Hepatocyte (in vitro differentiated cells): ENCODE measurements around the gene EXOC3L4. TPM values are rescaled to one million over a fixed set of nuclear protein-coding genes. Genes with fewer than 3 reads are reported as not detected.
"Not testable (repeated sequence)": the region's sequence is repeated elsewhere in the genome, so short reads cannot be mapped to it uniquely, and the experiment has no call there.

Source experiments
- DNase-seq: peaks from one replicate; pipeline ENCODE4 v3.0.0-alpha.2; 2016; ENCODE audit warnings: low spot score
- H2AFZ ChIP-seq: fragments of 200-600 bp; sonication (generic); 2 replicates; pipeline ENCODE4 v1.6.0; 2016; ENCODE audit warnings: antibody characterized with exemption, mild to moderate bottlenecking
- H3K27ac ChIP-seq: fragments of 200-600 bp; sonication (generic); 2 replicates; pipeline ENCODE4 v1.5.1; 2016; ENCODE audit warnings: mild to moderate bottlenecking
- H3K27me3 ChIP-seq: fragments of 200-600 bp; sonication (generic); 2 replicates; pipeline ENCODE4 v1.6.1; 2016
- H3K36me3 ChIP-seq: fragments of 200-600 bp; sonication (generic); replicated peaks from 2 replicates; pipeline ENCODE4 v1.5.1; 2016; ENCODE audit warnings: low read depth; ENCODE audit not compliant: insufficient read depth
- H3K4me1 ChIP-seq: fragments of 200-600 bp; sonication (generic); 2 replicates; pipeline ENCODE4 v1.5.1; 2016; ENCODE audit warnings: mild to moderate bottlenecking, moderate library complexity; ENCODE audit not compliant: insufficient read depth
- H3K4me2 ChIP-seq: fragments of 200-600 bp; sonication (generic); 2 replicates; pipeline ENCODE4 v1.6.0; 2016
- H3K4me3 ChIP-seq: fragments of 200-600 bp; sonication (generic); 2 replicates; pipeline ENCODE4 v1.5.1; 2016; ENCODE audit warnings: mild to moderate bottlenecking
- H3K79me2 ChIP-seq: fragments of 200-600 bp; sonication (generic); 2 replicates; pipeline ENCODE4 v1.6.0; 2017; ENCODE audit warnings: mild to moderate bottlenecking
- H3K9me2 ChIP-seq: fragments of 200-600 bp; sonication (generic); replicated peaks from 2 replicates; pipeline ENCODE4 v1.6.0; 2017; ENCODE audit warnings: mild to moderate bottlenecking; ENCODE audit not compliant: insufficient read depth
- H3K9me3 ChIP-seq: fragments of 200-600 bp; sonication (generic); 2 replicates; pipeline ENCODE4 v1.5.1; 2016; ENCODE audit warnings: low read depth, mild to moderate bottlenecking
- H4K20me1 ChIP-seq: fragments of 200-600 bp; sonication (generic); 2 replicates; pipeline ENCODE4 v1.6.0; 2016; ENCODE audit warnings: mild to moderate bottlenecking; ENCODE audit not compliant: insufficient read depth, poor library complexity, severe bottlenecking
- CTCF ChIP-seq: fragments of 200-600 bp; sonication (generic); IDR thresholded peaks from 2 replicates; pipeline ENCODE4 v1.5.1; 2016; ENCODE audit warnings: antibody characterized with exemption, mild to moderate bottlenecking; ENCODE audit not compliant: poor library complexity
- EZH2 ChIP-seq: fragments of 200-600 bp; sonication (generic); IDR thresholded peaks from 2 replicates; pipeline ENCODE4 v1.6.1; 2016; ENCODE audit warnings: antibody characterized with exemption, mild to moderate bottlenecking, borderline replicate concordance
- EZH2phosphoT487 ChIP-seq: fragments of 200-600 bp; sonication (generic); IDR thresholded peaks from one replicate; pipeline ENCODE4 v1.6.1; 2018; ENCODE audit warnings: antibody characterized with exemption, mild to moderate bottlenecking, low read depth, moderate library complexity; ENCODE audit not compliant: unreplicated experiment, severe bottlenecking
- WGBS: methylation state at CpG from one replicate; pipeline ENCODE4 v1.1.6; 2016; ENCODE audit warnings: low lambda C conversion rate; ENCODE audit errors: missing lambda C conversion rate; 5-methylcytosine and 5-hydroxymethylcytosine counted together
- polyA plus RNA-seq: library from polyadenylated mRNA; unstranded; fragments of >200 nt; fragmentation: Nextera tagmentation; extraction: Ambion mirVana; gene quantifications from 2 replicates; pipeline ENCODE4 v1.2.1, GENCODE V29; 2016
- total RNA-seq: library from RNA; depleted of rRNA; stranded (reverse); fragments of >200 nt; gene quantifications from 2 replicates; pipeline ENCODE4 v1.2.3, GENCODE V29; 2014

The EXOC3L4 gene
- total and polyA plus RNA-seq, 2 experiments from 2014 or later, result 35.3 to 40.3 TPM

DNA sequence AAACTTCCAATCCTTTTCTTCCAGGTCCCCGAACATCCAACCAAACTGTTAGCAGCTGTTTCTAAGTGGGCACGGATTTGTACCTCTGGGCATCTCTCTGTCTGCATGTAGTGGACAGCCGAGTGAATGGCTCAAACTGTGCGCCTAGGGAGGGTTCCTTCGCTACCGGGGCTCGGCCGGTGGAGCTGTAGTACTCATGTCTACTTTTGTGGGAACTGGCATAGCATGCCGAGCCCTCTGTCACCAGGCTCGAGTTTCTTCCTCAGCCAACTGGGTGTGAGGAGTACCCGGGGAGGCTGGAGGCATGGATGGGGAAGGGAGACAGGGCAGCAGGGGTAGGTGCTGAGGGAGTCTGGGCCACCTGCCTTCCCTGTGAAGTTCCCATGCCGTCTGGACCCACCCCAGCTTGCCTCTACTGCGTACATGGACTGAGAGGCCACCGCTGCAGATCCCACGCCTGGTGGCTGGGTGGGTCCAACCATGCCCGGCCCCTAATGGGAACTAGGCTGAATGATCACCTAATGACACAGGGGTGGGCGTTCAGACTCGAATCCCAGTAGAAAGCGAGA is 51.7 kb downstream of the EXOC3L4 start:
- Histone ChIP-seq H4K20me1 (no peaks in the 10 kb centered on the region), H3K4me2 (no peak overlapping the region), H3K36me3 (no peaks in the 10 kb centered on the region), H3K9me2 (no peaks in the 10 kb centered on the region), H3K79me2 (no peaks in the 10 kb centered on the region), H3K27me3 (no peaks in the 10 kb centered on the region), H3K9me3 (no peaks in the 10 kb centered on the region), H3K4me3 (no peak overlapping the region), H3K27ac (no peak overlapping the region), H2AFZ (no peak overlapping the region), H3K4me1 (no peaks in the 10 kb centered on the region)
- no peak for TF ChIP-seq CTCF
- no peak for TF ChIP-seq EZH2phosphoT487
- TF ChIP-seq EZH2, result no peak
- WGBS, result 88% methylated on average over 19 of the region's 19 CpGs
- no peak for DNase-seq

GRCh38 chr14:103149351-103150237 is 55.1 kb downstream of the EXOC3L4 start:
- Histone ChIP-seq H3K27me3 (no peaks in the 10 kb centered on the region), H3K9me2 (no peaks in the 10 kb centered on the region), H3K4me1 (no peaks in the 10 kb centered on the region), H3K9me3 (no peaks in the 10 kb centered on the region), H3K79me2 (no peaks in the 10 kb centered on the region), H4K20me1 (no peaks in the 10 kb centered on the region), H2AFZ (no peak overlapping the region), H3K27ac (no peak overlapping the region), H3K4me3 (no peak overlapping the region), H3K4me2 (no peak overlapping the region), H3K36me3 (no peaks in the 10 kb centered on the region)
- WGBS, result 90% methylated on average over 10 of the region's 10 CpGs
- DNase-seq, result no peak
- TF ChIP-seq CTCF, result no peak
- no peak for TF ChIP-seq EZH2
- no peak for TF ChIP-seq EZH2phosphoT487

DNA sequence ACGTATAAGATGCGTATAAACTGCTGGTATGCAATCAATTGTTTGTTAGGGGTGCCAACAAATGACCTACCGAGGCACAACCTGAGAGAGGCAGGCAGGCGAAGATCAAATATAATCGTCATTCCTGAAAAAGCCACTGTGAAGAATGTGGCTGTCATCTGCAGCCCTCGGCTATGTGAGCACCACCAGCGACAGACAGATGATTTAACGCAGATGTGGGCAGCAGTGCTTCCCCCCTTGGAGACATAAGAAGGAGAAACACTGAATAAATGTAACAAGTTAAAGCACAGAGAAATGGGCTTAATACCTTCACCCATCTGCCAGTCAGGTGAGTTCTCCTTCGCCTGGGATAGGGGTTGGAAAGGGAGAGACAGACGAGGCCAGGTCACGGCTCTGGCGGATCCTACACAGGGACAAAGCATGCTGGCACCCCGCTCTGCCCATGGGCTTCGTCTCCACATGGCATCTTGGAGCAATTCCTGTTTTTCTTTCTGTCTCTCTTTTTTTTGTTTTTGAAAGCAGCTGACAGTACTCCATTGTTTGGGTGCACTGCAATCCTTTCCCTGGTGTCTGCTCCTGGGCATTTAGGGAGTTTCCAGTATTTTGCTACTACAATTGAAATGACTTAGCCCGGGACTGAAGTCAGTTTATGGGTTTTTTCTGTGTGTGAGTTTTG is 56.9 kb downstream of the EXOC3L4 start:
- H3K27ac ChIP-seq, result no peak overlapping the region

DNA sequence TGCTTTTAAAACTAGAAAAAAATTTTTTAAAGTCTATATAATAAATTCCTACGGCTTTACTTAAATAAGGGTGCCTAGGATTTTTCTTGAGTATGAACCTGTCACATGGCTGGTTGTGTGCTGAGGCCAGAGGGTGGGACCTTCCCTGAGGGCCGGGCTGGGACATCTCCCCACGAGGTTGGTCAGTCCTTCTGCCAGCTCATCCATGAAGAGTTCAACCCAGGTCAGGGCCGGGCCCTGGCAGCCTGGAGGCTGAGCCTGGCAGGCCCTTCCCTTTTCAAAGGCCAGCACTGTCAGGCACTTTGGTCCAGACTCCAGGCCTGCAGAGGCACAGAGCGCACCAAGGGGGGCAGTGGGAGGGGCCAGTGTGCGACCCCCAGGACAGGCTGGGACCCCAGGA is 60.5 kb downstream of the EXOC3L4 start:
- H3K9me2 ChIP-seq, result no peaks in the 10 kb centered on the region
- no peaks in the 10 kb centered on the region for H3K36me3 ChIP-seq
- peak; percentile 67 for DNase-seq
- H3K4me2 ChIP-seq, result no peak overlapping the region
- H3K27ac ChIP-seq, result no peak overlapping the region
- no peaks in the 10 kb centered on the region for H4K20me1 ChIP-seq
- H2AFZ ChIP-seq, result no peak overlapping the region
- no peaks in the 10 kb centered on the region for H3K27me3 ChIP-seq
- H3K9me3 ChIP-seq, result no peaks in the 10 kb centered on the region
- H3K4me3 ChIP-seq, result no peak overlapping the region
- no peaks in the 10 kb centered on the region for H3K79me2 ChIP-seq
- TF ChIP-seq EZH2 (no peak), EZH2phosphoT487 (no peak), CTCF (no peak)
- WGBS, result 73% methylated on average over 6 of the region's 6 CpGs
- H3K4me1 ChIP-seq, result peaks cover 10% of the 10 kb centered on the region

More for the DNA sequence above, 56.9 kb downstream of the EXOC3L4 start:
- Histone ChIP-seq H3K36me3 (no peaks in the 10 kb centered on the region), H3K9me2 (no peaks in the 10 kb centered on the region), H3K4me2 (no peak overlapping the region), H2AFZ (no peak overlapping the region), H3K79me2 (no peaks in the 10 kb centered on the region), H3K27me3 (no peaks in the 10 kb centered on the region), H3K9me3 (no peaks in the 10 kb centered on the region), H3K4me3 (no peak overlapping the region), H3K4me1 (no peaks in the 10 kb centered on the region), H4K20me1 (no peaks in the 10 kb centered on the region)
- TF ChIP-seq EZH2, result no peak
- no peak for DNase-seq
- 57% methylated on average over 15 of the region's 15 CpGs for WGBS

GRCh38 chr14:103155416-103155815 is 60.9 kb downstream of the EXOC3L4 start:
- not testable (repeated sequence) for H4K20me1 ChIP-seq, H3K27me3 ChIP-seq, H3K27ac ChIP-seq, H3K4me3 ChIP-seq, H3K4me2 ChIP-seq, H3K9me3 ChIP-seq, H2AFZ ChIP-seq, DNase-seq, H3K79me2 ChIP-seq, H3K36me3 ChIP-seq, H3K9me2 ChIP-seq
- WGBS, result 99% methylated on average over 9 of the region's 12 CpGs
- peaks cover 11% of the 10 kb centered on the region for H3K4me1 ChIP-seq
